Stimulated activated CD8-positive, alpha-beta memory T cell treated with anti-CD3 and anti-CD28 coated beads, Interleukin-7, amount 100 ng/mL, for 24 hours (primary cell): ENCODE measurements around the gene ANO6.

Experiments
- DNase-seq: peaks from one replicate; pipeline ENCODE4 v3.0.0-alpha.2; 2020; ENCODE audit warnings: low read depth

The ANO6 gene

DNA sequence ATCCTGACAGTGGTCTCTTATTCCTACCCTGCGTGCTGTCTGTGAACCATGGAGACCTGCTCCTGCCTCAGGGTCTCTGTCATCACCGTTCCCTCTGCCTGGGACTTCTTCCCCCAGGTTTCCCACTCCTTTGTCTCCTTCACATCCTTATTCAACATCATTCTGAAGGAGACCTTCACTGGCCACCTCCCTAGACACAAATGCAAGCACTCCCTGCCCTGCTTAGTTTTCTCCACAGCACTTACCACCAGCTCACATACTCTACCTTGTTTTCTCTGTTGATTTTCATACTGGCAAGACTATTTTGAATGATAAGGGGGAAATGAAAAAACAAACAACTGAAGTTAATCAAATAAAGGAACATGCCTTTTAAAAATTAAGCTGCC is 192.8 kb downstream of the ANO6 start:
- DNase-seq = no peak

- no peak for DNase-seq
Observed at GRCh38 chr12:45409966-45410365, 194.1 kb downstream of the ANO6 start.

DNA sequence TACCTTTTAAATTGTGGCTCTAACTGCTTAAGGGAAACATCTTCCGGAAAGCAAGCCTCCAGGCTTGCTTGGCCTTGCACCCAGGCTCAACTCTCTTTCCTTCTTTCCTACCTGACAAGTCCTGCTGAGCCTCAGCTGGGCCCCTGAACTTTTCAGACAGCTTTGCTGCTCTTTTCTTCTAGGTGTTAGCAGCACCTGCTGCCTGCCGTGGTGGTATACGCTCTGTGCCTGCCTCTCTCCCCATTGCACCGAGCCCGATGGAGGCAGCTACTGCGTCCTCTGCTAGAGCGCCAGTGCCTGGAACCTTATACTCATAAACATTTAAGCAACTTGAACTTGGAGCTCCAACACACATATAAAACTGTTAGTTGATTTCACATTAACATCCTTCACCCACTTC is 195.7 kb downstream of the ANO6 start:
- DNase-seq = no peak

DNA sequence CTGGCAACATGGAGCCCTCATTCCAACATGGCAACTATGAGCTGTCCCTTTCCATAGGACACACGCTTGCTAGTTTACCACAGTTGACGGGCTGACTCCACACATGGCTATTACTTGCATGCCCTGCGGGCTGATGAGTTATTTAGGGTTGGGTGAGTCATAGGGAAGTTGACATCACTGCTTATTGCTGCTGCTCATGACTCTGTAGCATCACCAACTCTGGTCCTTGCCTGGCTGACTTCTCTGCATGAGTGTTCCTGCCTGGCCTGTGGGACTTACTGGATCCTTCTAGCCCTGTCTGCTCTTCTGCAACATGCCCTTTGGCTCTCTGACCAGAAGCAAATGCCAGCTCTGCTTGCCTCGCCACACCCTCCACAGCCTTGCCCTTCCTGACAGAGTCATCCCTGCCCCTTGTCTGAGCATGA is 199.5 kb downstream of the ANO6 start:
- DNase-seq = no peak

GRCh38 chr12:45416126-45416525 is 200.2 kb downstream of the ANO6 start:
- no peak for DNase-seq

DNA sequence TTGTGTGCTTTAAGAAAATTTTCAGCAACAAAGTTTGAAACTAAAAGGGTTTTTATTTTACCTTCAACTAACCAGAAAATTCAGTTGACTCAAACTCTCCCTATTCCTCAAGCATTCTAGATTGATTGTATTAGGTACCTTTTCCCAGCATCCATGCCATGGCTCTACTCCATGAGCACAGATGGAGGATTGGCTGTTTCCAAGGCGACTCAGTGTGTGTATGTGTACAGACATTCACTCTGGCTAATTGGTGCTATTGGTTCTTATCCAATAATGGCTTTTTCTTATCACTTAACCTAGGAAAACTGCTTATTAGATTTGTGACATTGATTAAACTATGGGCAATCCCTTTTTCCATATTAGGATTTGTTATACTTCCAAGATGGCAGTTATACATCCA is 202.6 kb downstream of the ANO6 start:
- no peak for DNase-seq

- no peak for DNase-seq
Observed at GRCh38 chr12:45419317-45419814, 203.5 kb downstream of the ANO6 start.

GRCh38 chr12:45421736-45422135 is 205.8 kb downstream of the ANO6 start:
- no peak for DNase-seq

DNA sequence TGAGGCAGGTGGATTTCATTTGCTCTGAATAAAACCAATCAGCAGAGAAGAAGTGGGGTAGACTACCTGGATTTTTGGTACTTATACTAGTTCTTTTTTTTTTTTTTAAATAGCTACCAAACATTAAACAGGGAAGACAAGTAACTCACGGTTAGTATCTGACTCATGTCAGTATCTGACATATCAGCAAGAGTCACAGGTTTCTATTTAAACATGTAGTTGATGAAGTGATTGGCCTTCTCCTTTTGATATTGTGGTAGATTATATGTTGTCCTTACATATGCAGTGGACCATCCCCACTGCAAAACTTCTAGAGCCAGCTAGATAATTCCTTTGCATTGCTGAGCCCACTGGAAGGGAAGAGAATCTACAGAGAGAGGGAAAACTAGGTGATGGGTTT is 208.0 kb downstream of the ANO6 start:
- no peak for DNase-seq

- DNase-seq = no peak
Observed at GRCh38 chr12:45425426-45425825, 209.5 kb downstream of the ANO6 start.

- DNase-seq = no peak
Observed at GRCh38 chr12:45426294-45426693, 210.4 kb downstream of the ANO6 start.

DNA sequence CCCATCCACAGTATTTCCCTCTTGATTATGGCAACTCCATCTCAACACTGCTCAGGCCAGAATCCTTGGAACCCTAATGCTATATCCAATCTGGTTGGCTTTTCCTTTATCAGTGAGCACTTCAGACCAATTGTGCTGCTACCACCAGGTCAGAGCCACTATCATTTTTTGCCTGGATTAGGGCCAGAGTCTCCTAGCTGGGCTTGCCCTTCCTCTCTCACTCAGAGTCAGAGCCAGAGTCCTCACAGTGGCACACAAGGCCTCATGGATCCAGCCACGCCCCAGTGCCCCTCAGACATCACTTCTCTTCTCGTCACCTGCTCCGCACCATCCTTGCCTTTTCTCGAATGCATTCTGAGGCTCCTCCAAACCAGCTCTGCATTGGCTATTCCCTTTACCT is 211.1 kb downstream of the ANO6 start:
- no peak for DNase-seq

- no peak for DNase-seq
Observed at GRCh38 chr12:45429831-45430230, 213.9 kb downstream of the ANO6 start.

GRCh38 chr12:45431126-45431525 is 215.2 kb downstream of the ANO6 start:
- DNase-seq = no peak

GRCh38 chr12:45432710-45433109 is 216.8 kb downstream of the ANO6 start:
- no peak for DNase-seq

GRCh38 chr12:45433441-45433868 is 217.6 kb downstream of the ANO6 start:
- DNase-seq = no peak

DNA sequence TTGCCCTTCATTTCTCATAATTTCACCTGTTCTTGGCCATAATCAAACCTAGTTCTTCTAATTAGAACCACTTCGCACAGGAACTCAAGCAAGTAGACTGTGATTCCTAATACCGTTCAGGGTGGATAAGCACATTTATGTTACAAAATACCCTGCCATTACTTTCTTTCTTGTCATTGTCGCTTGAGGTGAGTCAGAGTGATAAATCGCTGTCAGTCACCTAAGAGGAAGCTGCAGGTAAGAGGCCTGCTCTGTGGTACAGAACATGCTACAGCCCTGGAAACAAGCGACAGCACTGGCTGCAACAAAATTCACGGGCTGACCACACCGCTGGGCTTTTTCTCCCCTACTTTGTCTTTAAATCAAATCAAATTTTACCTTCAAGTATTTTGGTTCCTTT is 218.2 kb downstream of the ANO6 start:
- DNase-seq = no peak

- no peak for DNase-seq
Observed at GRCh38 chr12:45435945-45436710, 220.2 kb downstream of the ANO6 start.

DNA sequence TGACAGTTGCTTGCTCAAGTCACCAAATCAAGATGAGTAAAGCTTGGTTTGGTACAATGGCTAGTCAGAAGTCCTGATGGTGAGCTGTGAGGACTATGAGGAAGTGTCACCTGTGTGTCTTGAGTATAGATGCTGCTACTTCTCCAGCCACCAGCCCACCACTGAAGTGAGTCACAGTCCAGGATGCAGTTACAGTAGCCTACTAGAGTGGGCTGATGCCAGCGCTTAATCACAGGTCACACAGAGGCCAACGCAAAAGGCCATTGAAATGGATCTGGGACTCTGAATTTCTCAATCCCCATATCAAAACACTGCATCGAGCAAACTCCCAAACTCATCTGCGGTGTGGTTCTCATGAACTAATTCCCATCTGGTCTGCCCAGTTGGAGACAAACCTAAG is 223.1 kb downstream of the ANO6 start:
- DNase-seq = no peak

- no peak for DNase-seq
Observed at GRCh38 chr12:45446013-45446412, 230.1 kb downstream of the ANO6 start.

- DNase-seq = no peak
Observed at GRCh38 chr12:45458238-45458637, 242.3 kb downstream of the ANO6 start.

- DNase-seq = no peak
Observed at GRCh38 chr12:45458854-45459807, 243.2 kb downstream of the ANO6 start.

DNA sequence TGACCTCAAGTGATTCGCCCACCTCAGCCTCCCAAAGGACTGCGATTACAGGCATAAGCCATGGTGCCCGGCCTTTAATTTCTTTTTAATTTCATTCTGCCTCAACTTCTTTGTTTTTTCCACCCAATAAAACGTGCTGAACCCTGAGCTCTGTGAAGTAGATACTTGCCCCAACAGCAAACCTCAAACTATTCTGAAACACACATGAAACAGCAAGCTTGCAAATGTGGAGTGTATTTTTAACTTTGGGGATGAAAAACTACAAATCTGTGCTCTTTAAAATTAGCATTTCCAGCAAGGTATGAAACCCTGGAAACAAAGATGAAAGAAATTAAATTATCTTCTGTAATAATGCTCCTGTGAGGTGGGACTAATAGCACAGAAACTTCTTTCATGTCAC is 246.6 kb downstream of the ANO6 start:
- no peak for DNase-seq
